NCI-H146 treated with DMSO at 0.1 percent for 48 hours (cell line): ENCODE data around the gene MARCKS.

Experiments used
- DNase-seq: peaks from one replicate; lab custom pipeline; 2025; ENCODE audit not compliant: unreplicated experiment; lab: John Stamatoyannopoulos, UW

Gene MARCKS

GRCh38 chr6:113848811-113849210 is 8.3 kb upstream of the MARCKS start:
- DNase-seq: no peak

- no peak for DNase-seq
Observed at GRCh38 chr6:113853252-113853651, 3.9 kb upstream of the MARCKS start.

DNA sequence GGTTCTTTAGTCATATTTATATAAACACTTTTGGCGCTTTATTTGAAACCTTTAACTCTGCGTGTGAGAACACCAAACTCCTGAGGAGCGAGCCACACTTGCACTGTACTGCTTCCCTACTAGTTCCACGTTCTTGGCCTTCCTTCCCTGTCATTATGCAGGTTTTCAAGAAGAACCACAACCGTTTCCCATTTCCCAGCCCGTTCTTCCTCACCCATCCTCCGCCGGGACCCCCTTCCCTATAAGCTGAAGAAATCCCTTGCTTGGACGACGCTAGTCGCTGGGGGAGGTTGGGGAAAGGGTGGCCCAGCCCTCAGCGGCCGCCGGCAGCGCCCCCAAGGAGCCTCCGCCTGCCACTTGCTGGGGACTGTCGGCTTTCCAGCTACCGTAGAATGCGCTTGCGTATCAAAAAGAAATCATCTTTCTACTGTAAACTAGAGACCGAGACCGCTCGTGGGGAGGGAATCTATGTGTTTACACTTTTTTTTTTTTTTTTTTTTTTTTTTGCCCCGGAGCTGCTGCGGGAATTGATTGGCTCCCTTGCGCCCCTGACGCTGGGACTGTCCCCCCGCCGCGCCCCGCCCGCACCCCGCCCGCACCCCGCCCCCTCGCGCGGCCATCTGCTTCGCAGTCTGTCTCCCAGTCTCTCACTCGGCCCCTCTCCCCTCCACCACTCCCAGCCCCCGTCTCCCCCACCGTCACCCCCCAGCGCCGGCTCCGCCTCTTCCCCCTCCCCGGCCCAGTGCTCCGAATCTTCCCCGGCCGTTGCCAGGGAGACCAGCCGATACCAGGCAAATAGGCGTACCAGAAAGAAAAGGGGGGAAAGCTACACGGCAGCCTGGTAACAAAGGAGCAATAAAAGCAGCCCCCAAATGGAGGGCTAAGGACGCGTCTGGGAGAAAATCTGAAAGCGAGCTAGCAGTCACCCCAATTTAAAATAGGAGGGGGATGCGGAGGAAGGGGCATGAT is 2.3 kb upstream of the MARCKS start:
- peak; percentile 95 for DNase-seq

DNA sequence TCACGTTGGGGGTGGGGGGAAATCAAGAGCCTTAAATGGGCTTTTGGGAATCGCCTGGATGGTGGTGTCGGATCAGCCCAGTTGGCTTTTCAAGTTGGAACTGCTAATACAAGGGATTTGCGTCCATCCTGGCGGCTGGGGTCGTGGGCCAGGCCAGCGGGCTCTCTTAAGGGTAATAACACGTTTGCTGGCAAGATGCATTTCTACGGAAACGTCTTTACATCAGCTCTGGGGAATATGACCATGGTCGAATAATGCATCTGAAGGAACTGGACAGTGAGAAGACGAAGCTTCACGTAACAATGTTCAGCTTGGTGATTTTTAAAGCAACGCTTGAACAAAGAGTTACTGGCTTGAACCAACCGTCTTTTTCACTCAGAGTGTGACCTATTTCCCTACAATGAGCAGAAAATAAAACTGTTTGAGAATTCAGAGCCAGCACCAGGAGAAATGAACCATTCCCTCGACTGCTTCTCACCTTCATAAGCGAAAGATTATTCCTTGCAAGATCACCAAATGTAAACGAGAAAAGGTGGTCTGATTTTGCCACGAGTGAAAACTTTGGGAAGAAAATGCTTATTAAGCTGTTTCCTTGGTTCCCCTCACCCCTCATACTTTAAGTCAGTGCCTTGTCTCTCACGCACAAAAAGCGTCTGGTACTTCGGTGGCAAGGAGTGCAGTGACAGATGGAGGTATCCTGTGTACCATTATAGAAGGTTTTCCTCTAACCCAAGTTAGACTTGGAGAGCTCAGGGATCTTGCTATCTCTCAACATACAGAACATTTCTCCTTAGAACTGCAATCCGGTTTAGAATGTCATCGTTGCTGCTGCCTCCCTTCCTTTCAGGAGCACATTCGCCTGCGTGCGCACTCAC is 1.4 kb upstream of the MARCKS start:
- DNase-seq: peak; percentile 59

- peak; percentile 49 for DNase-seq
Observed at GRCh38 chr6:113856375-113856624, 845 bp upstream of the MARCKS start.

DNA sequence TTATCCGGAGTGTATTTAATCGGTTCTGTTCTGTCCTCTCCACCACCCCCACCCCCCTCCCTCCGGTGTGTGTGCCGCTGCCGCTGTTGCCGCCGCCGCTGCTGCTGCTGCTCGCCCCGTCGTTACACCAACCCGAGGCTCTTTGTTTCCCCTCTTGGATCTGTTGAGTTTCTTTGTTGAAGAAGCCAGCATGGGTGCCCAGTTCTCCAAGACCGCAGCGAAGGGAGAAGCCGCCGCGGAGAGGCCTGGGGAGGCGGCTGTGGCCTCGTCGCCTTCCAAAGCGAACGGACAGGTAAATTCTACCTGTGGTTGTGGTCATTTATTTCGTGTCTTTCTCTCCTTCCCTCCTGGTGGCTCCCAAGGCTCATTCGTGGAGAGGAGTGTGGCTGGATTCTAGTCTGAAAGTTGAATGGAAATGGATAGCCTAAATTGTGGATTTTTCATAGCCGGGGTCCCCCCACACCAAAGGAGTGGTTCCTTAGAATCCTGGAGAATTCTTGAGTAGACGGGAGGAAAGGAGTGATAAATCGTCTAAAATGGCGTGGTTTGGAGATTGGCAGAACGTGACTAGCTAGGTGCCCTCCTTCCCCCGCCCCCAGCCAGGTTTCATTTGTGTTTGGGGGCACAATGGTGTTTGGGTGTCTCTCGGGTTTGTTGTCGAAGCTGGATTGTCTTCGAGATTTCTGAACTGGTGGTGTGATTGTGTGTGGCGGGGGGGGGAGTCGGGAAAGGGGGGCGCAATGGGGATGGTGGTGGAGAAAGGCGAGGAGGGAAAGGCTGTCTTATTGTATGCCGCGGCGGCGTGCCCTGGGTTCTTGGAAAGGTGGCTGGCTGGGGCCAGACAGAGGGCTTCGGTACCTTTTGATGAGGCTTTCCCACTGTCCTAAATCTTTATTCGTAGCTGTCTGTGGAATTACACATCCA is 673 bp downstream of the MARCKS start:
- DNase-seq: peak; percentile 24

DNA sequence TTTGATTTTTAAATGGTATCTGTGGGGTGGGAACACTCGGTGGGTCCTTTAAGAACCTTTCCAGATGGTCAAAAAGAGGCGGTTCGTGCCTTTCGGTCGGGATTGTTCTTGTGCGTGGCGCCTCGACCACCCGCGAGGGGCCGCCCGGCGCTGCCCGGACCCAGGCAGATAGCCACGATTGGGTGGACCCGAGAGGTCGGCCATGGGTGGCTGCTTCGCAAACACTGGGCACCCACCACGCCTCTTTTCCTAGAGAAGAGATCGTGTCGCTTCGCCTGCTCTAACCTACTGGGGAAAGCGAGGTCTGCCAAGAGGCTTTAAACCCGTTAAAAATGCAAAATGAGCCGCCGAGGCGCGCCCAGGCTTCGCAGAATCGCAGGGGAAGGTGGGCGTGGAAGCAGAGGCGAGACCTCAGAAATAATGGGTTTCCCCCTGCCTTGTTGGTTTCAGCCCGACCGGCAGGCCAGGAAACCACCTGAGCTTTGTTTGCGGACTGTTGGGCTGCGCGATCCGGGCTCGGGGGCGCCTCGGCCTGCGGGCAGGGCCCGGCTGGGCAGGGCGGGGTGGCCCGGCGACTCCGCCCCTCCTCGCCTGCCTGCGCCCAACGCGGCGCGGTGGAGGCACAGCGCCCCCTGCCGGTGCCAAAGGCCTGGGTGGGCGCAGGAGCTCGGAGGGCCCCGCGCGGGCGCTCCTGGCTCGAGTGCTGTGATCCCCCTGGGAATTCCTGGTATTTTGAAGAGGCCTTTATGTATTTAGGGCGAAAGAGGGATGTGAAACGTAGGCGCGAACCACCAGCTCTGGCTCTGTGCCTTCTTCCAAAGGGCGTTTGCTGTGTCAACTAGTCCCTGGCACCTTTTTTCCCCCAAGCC is 1.6 kb downstream of the MARCKS start:
- DNase-seq: peak; percentile 84

- no peak for DNase-seq
Observed at GRCh38 chr6:113859349-113860180, 2.4 kb downstream of the MARCKS start.

DNA sequence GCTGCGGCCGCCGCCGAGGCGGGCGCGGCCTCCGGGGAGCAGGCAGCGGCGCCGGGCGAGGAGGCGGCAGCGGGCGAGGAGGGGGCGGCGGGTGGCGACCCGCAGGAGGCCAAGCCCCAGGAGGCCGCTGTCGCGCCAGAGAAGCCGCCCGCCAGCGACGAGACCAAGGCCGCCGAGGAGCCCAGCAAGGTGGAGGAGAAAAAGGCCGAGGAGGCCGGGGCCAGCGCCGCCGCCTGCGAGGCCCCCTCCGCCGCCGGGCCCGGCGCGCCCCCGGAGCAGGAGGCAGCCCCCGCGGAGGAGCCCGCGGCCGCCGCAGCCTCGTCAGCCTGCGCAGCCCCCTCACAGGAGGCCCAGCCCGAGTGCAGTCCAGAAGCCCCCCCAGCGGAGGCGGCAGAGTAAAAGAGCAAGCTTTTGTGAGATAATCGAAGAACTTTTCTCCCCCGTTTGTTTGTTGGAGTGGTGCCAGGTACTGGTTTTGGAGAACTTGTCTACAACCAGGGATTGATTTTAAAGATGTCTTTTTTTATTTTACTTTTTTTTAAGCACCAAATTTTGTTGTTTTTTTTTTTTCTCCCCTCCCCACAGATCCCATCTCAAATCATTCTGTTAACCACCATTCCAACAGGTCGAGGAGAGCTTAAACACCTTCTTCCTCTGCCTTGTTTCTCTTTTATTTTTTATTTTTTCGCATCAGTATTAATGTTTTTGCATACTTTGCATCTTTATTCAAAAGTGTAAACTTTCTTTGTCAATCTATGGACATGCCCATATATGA is 3.2 kb downstream of the MARCKS start:
- no peak for DNase-seq

- DNase-seq: no peak
Observed at GRCh38 chr6:113862112-113862511, 5.0 kb downstream of the MARCKS start.

- DNase-seq: no peak
Observed at GRCh38 chr6:113870917-113871316, 13.8 kb downstream of the MARCKS start.

- DNase-seq: no peak
Observed at GRCh38 chr6:113871975-113872374, 14.8 kb downstream of the MARCKS start.

- no peak for DNase-seq
Observed at GRCh38 chr6:113873043-113873667, 16.0 kb downstream of the MARCKS start.

DNA sequence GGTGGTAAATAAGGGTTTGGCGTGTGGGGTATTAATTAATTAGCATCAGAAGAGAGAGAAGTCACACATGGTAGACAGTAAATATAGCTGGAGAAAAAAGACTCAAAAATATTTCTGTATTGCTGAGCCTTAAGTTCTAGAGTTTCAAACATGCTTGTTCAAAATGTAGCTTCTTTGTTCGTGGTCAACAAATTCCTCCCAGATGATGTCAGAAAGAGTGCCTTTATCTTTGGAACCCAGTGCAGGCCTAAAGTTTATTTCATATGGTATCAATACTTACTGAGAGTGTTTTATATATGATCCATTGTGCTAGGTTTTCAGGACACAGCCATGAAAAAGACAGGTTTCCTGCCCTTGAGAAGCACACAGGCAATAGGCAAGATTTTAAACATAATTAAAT is 18.3 kb downstream of the MARCKS start:
- DNase-seq: no peak

- no peak for DNase-seq
Observed at GRCh38 chr6:113876695-113877094, 19.6 kb downstream of the MARCKS start.

DNA sequence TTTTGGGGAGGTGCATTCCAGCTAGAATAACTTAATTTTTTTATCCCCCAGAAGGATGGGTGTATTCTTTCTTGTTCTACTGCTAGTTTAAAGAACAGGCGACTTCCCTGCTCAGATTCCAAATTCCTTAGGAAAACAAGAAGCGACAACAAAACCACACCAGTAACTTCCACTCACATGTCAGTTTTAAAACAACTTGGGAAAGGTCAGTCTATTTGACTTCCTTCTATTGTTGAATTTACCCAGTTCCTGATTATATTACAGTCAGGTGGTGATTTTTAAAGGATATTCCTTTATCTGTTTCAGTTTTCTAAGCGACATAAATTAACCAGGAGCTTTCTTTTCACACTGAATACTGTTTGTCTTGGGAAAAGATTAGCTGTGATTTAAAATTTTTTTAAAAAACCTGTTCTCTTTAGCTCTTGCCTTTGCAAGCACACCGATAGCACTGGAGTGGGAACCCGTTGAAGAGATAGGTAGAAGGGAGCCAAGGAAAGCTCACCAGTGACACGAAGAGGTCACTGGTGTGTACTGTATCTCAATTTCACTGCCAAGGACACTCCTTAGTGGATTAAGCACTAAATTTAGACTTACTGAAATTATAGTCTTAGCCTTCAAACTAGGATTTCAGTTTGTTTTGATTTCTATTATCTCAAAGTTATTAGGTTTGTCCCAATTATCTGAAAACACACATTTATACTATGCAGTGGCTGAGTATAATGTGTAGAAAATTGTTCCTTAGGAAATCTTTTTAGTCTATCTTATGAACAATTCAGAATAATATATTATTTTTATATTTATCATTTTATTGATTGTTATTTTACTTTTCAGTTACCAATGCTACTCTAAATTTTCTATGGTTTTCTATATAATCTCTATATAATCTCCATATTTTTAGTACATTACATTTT is 22.3 kb downstream of the MARCKS start:
- peak; percentile 51 for DNase-seq

- no peak for DNase-seq
Observed at GRCh38 chr6:113881478-113881980, 24.4 kb downstream of the MARCKS start.
